NCI-H82 treated with DMSO at 0.1 percent for 48 hours (cell line): Measurements from ENCODE around the gene CETP.
"Not testable (repeated sequence)": the region's sequence is repeated elsewhere in the genome, so short reads cannot be mapped to it uniquely, and the experiment has no call there.

Source experiments
- DNase-seq: peaks from one replicate; lab custom pipeline; 2025; ENCODE audit not compliant: unreplicated experiment; lab: John Stamatoyannopoulos, UW

Gene CETP

GRCh38 chr16:56980792-56981724, 19.3 kb downstream of the CETP start:
- no peak for DNase-seq

- DNase-seq = no peak
Measured at GRCh38 chr16:56981729-56982271, 20.1 kb downstream of the CETP start.

- DNase-seq = no peak
Measured at GRCh38 chr16:56982695-56983094, 20.9 kb downstream of the CETP start.

- no peak for DNase-seq
Measured at GRCh38 chr16:56983211-56983751, 21.5 kb downstream of the CETP start.

- no peak for DNase-seq
Measured at GRCh38 chr16:56984639-56985038, 22.9 kb downstream of the CETP start.

GRCh38 chr16:56985288-56985961, 23.7 kb downstream of the CETP start:
- DNase-seq = no peak

GRCh38 chr16:56985962-56986360, 24.2 kb downstream of the CETP start:
- DNase-seq = no peak

- no peak for DNase-seq
Measured at GRCh38 chr16:56986361-56986760, 24.6 kb downstream of the CETP start.

GRCh38 chr16:56986908-56987307, 25.2 kb downstream of the CETP start:
- not testable (repeated sequence) for DNase-seq

GRCh38 chr16:56987692-56988091, 25.9 kb downstream of the CETP start:
- no peak for DNase-seq

- DNase-seq = no peak
Measured at GRCh38 chr16:56988161-56988947, 26.6 kb downstream of the CETP start.

- no peak for DNase-seq
Measured at GRCh38 chr16:56988948-56989945, 27.5 kb downstream of the CETP start, which contains the start of gene NLRC5. Gene NLRC5, plus strand, starts transcription at chr16:56989557. Its CDS starts 31,156 bp downstream, at chr16:57020713.

GRCh38 chr16:56989988-56990387, 28.2 kb downstream of the CETP start:
- DNase-seq = no peak

- no peak for DNase-seq
Measured at GRCh38 chr16:56990407-56991286, 28.9 kb downstream of the CETP start.

- not testable (repeated sequence) for DNase-seq
Measured at GRCh38 chr16:56992431-56992830, 30.7 kb downstream of the CETP start.

- no peak for DNase-seq
Measured at GRCh38 chr16:56993204-56993603, 31.5 kb downstream of the CETP start.

GRCh38 chr16:56994311-56994710, 32.6 kb downstream of the CETP start:
- no peak for DNase-seq

GRCh38 chr16:56995136-56995805, 33.5 kb downstream of the CETP start:
- no peak for DNase-seq
